Measurements from ENCODE around the gene DNAJC18. TPM values are rescaled to one million over a fixed set of nuclear protein-coding genes. Genes with fewer than 3 reads are reported as not detected.
"Not testable (repeated sequence)": the region's sequence is repeated elsewhere in the genome, so short reads cannot be mapped to it uniquely, and the experiment has no call there.

DNAJC18 gene
- 10 to 100 TPM in 1 of 2 donors, 1 to 10 TPM in 1; 7.3 to 11.5 TPM for total RNA-seq

DNA sequence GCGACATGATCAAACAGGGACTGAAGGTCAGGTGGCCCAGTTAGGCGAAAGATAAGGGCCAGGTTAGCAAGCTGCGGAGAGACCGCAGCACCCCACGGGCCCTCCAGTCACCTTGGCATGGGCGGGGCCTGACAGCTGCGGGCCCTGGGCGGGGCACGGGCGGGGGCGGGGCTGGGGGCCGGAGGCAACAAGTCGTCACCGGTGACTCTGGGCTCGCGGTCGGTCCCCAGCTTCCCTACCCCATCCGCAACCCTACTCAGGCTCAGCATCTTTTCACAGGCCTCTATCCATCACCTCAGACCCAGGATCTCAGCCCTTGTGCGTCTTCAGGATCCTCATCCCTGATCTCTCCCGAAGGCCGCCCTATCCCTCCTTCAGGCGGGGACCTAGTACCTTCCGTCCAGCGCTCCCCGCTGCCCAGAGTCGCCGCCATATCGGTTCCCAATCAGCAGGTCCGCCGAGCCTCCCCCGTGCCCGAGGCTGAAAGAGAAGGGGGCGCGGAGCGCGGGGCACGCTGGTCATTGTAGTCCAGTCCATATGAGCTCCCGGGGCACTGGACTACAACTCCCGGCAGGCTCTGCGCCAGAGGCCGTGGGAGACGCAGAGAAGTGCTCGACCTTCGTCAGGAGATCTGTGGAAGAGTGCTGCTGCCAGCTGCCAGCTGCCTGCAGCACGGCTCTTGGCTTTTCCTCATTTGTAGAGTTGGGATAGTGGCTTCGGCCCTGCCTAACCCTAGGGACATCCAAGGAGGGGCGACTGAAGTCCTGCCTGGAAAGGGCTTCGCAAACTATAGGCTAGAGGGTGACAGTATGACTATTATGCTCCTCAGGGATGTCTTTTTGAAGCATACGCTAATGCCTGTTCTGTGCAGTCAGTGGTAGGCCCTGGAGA lies at the start of gene DNAJC18:
DNAJC18 (minus strand) TSS at position 513 of the 891 bp plus-strand sequence; CDS start at position 433, 80 bp downstream.
- H3K9me3 ChIP-seq = no peaks in the 10 kb centered on the region
- H3K27me3 ChIP-seq (replicated peaks; ENCODE audit: insufficient read depth) = no peaks in the 10 kb centered on the region
- 3% methylated on average over 48 of the region's 49 CpGs for WGBS
- H3K4me1 ChIP-seq (replicated peaks) = peaks cover 4% of the 10 kb centered on the region
- intact Hi-C loops (cut with DNase I) = no loop called here
- H3K36me3 ChIP-seq = no peaks in the 10 kb centered on the region
- peak within 1 kb of the TSS; percentile 77 to 78 for H3K4me3 ChIP-seq
- H3K27ac ChIP-seq = peak within 1 kb of the TSS; percentile 95 to 98
- peak; percentile 93 for DNase-seq (ENCODE audit: low spot score)
- TF ChIP-seq, protein P1, sequence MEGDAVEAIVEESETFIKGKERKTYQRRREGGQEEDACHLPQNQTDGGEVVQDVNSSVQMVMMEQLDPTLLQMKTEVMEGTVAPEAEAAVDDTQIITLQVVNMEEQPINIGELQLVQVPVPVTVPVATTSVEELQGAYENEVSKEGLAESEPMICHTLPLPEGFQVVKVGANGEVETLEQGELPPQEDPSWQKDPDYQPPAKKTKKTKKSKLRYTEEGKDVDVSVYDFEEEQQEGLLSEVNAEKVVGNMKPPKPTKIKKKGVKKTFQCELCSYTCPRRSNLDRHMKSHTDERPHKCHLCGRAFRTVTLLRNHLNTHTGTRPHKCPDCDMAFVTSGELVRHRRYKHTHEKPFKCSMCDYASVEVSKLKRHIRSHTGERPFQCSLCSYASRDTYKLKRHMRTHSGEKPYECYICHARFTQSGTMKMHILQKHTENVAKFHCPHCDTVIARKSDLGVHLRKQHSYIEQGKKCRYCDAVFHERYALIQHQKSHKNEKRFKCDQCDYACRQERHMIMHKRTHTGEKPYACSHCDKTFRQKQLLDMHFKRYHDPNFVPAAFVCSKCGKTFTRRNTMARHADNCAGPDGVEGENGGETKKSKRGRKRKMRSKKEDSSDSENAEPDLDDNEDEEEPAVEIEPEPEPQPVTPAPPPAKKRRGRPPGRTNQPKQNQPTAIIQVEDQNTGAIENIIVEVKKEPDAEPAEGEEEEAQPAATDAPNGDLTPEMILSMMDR (IDR thresholded peaks at IDR 0.05) = peak in 1 of 4 experiments; percentile 21
- peak; percentile 94 for TF ChIP-seq POLR2AphosphoS5 (IDR thresholded peaks at IDR 0.05)
- peak; percentile 48 for TF ChIP-seq POLR2A (IDR thresholded peaks at IDR 0.05)

DNA sequence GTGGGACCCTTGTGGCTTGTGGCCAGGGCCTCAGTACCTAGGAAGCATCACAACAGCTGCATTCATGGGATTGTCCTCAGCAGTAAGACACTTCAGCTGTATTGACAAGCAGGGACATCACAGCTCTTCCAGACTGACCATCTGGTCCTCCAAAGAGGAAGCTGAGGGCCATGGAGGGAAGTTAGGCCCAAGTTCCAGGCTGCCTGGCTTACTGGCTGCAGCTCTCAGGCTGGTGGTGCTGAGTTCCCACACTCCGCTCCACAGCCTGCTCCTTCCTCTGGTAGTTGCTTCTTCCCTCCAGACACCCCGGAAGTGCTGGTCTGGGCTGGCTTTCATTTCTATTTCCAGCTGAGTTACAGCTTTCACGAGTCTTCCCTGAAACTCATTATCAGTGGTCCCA lies 48.9 kb upstream of the DNAJC18 start:
- no peak for DNase-seq (ENCODE audit: low spot score)
- H3K27me3 ChIP-seq (replicated peaks; ENCODE audit: insufficient read depth) = no peaks in the 10 kb centered on the region
- TF ChIP-seq POLR2AphosphoS5 (IDR thresholded peaks at IDR 0.05) (no peak), POLR2A (IDR thresholded peaks at IDR 0.05) (no peak)
- TF ChIP-seq, protein P1 (IDR thresholded peaks at IDR 0.05) = no peak
- no peaks in the 10 kb centered on the region for H3K9me3 ChIP-seq
- WGBS = 68% methylated on average over 3 of the region's 3 CpGs
- no peak overlapping the region for H3K4me3 ChIP-seq
- H3K27ac ChIP-seq = no peak overlapping the region
- intact Hi-C loops (cut with DNase I) = no loop called here
- H3K36me3 ChIP-seq = no peaks in the 10 kb centered on the region
- no peaks in the 10 kb centered on the region for H3K4me1 ChIP-seq (replicated peaks)

- Histone ChIP-seq H3K9me3 (no peaks in the 10 kb centered on the region), H3K4me3 (no peak overlapping the region), H3K36me3 (no peaks in the 10 kb centered on the region), H3K27me3 (replicated peaks; ENCODE audit: insufficient read depth) (no peaks in the 10 kb centered on the region), H3K4me1 (replicated peaks) (no peaks in the 10 kb centered on the region), H3K27ac (no peak overlapping the region)
- DNase-seq (ENCODE audit: low spot score) = no peak
- intact Hi-C loops (cut with DNase I) = no loop called here
- TF ChIP-seq, protein P1 (IDR thresholded peaks at IDR 0.05) = no peak
- TF ChIP-seq POLR2AphosphoS5 (IDR thresholded peaks at IDR 0.05) = no peak
- no peak for TF ChIP-seq POLR2A (IDR thresholded peaks at IDR 0.05)
- WGBS = 85% methylated on average over 7 of the region's 7 CpGs
Observed at GRCh38 chr5:139486201-139486600, 46.9 kb upstream of the DNAJC18 start.

DNA sequence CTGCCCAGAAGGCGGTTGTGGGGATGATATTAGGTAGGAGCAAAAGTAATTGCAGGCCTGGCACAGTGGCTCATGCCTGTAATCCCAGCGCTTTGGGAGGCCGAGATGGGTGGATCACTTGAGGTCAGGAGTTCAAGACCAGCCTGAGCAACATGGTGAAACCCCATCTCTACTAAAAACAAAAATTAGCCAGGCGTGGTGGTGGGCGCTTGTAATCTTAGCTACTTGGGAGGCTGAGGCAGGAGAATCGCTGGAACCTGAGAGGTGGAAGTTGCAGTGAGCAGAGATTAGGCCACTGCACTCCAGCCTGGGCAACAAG lies 43.5 kb upstream of the DNAJC18 start:
- peak overlapping the region in 1 of 2 donors; percentile 31 for H3K4me3 ChIP-seq
- intact Hi-C loops (cut with DNase I); DNase-seq (ENCODE audit: low spot score); H3K4me1 ChIP-seq (replicated peaks); H3K27me3 ChIP-seq (replicated peaks; ENCODE audit: insufficient read depth); H3K9me3 ChIP-seq; H3K36me3 ChIP-seq: not testable (repeated sequence)
- 70% methylated on average over 6 of the region's 6 CpGs for WGBS
- peak overlapping the region; percentile 81 to 84 for H3K27ac ChIP-seq

- TF ChIP-seq, protein P1 (IDR thresholded peaks at IDR 0.05) = no peak
- TF ChIP-seq POLR2AphosphoS5 (IDR thresholded peaks at IDR 0.05) = peak; percentile 82
- TF ChIP-seq POLR2A (IDR thresholded peaks at IDR 0.05) = peak; percentile 27
- Histone ChIP-seq H3K27ac (peak within 1 kb of the TSS; percentile 81 to 84), H3K36me3 (no peaks in the 10 kb centered on the region), H3K4me3 (peak within 1 kb of the TSS; percentile 19 to 31), H3K27me3 (replicated peaks; ENCODE audit: insufficient read depth) (no peaks in the 10 kb centered on the region), H3K4me1 (replicated peaks) (no peaks in the 10 kb centered on the region), H3K9me3 (no peaks in the 10 kb centered on the region)
- 7% methylated on average over 19 of the region's 19 CpGs for WGBS
- intact Hi-C loops (cut with DNase I) = no loop called here
- DNase-seq (ENCODE audit: low spot score) = peak; percentile 89
Observed at GRCh38 chr5:139482050-139482889, 42.9 kb upstream of the DNAJC18 start, which contains the start of gene STING1. STING1 (minus strand) TSS chr5:139482758; CDS start chr5:139481704, 1,054 bp downstream.
